NB4 (cell line): ENCODE measurements around the gene RIOK1.

ENCODE experiments used
- CTCF ChIP-seq: IDR thresholded peaks from one replicate; pipeline ENCODE4 v1.5.1; 2012; ENCODE audit warnings: low read depth, low read length
- POLR2A ChIP-seq: IDR thresholded peaks from 2 replicates; pipeline ENCODE4 v1.6.1; 2011; ENCODE audit warnings: mild to moderate bottlenecking; ENCODE audit not compliant: insufficient read length; ENCODE audit errors: extremely low read depth

GRCh38 chr6:7406743-7407142 lies 17.1 kb downstream of the RIOK1 start:
- TF ChIP-seq CTCF (no peak), POLR2A (no peak)
